ENCODE measurements around the gene KLF1. TPM values are rescaled to one million over a fixed set of nuclear protein-coding genes. Genes with fewer than 3 reads are reported as not detected.

The KLF1 gene
- total and polyA plus RNA-seq, 10 of the 15 experiments (the other 5 are each of a cell fraction or from before 2014, with no cell fraction given) = 0.04 to 0.38 (median 0.08) TPM; not detected in 3

- no peak overlapping the region for H3K27ac ChIP-seq (ENCODE audit: control insufficient read depth, insufficient read depth)
- 87% methylated on average over 6 of the region's 6 CpGs for WGBS (ENCODE audit: insufficient coverage, insufficient replicate concordance, low lambda C conversion rate, missing lambda C conversion rate)
- in situ Hi-C loops (cut with MboI) = no loop called here
- TF ChIP-seq, protein P1, sequence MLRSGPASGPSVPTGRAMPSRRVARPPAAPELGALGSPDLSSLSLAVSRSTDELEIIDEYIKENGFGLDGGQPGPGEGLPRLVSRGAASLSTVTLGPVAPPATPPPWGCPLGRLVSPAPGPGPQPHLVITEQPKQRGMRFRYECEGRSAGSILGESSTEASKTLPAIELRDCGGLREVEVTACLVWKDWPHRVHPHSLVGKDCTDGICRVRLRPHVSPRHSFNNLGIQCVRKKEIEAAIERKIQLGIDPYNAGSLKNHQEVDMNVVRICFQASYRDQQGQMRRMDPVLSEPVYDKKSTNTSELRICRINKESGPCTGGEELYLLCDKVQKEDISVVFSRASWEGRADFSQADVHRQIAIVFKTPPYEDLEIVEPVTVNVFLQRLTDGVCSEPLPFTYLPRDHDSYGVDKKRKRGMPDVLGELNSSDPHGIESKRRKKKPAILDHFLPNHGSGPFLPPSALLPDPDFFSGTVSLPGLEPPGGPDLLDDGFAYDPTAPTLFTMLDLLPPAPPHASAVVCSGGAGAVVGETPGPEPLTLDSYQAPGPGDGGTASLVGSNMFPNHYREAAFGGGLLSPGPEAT (IDR thresholded peaks at IDR 0.05; ENCODE audit: low read depth) = no peak
- no peak for TF ChIP-seq NR2F1 (conservative IDR thresholded peaks at IDR 0.05)
- no peak for TF ChIP-seq SMC3 (IDR thresholded peaks at IDR 0.05; ENCODE audit: borderline replicate concordance, low read length)
- no peak for TF ChIP-seq ZNF24 (IDR thresholded peaks at IDR 0.05)
- no peak for TF ChIP-seq POLR2AphosphoS5 (IDR thresholded peaks at IDR 0.05; ENCODE audit: low read length)
- TF ChIP-seq ZNF592 (IDR thresholded peaks at IDR 0.05) = no peak
- no peak for TF ChIP-seq ZNF217 (IDR thresholded peaks at IDR 0.05)
- no peak for TF ChIP-seq ZNF384 (IDR thresholded peaks at IDR 0.05; ENCODE audit: borderline replicate concordance, low read depth, low read length)
- no peak for TF ChIP-seq JUNB (IDR thresholded peaks at IDR 0.05)
- TF ChIP-seq GATAD2B (conservative IDR thresholded peaks at IDR 0.05; ENCODE audit: low read depth) = no peak
- no peak for TF ChIP-seq SIN3A (IDR thresholded peaks at IDR 0.05; ENCODE audit: low read depth, low read length)
- TF ChIP-seq HDGF (IDR thresholded peaks at IDR 0.05) = no peak
- TF ChIP-seq, protein P2, sequence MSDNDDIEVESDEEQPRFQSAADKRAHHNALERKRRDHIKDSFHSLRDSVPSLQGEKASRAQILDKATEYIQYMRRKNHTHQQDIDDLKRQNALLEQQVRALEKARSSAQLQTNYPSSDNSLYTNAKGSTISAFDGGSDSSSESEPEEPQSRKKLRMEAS (IDR thresholded peaks at IDR 0.05; ENCODE audit: low read depth, low read length) = no peak
- no peak for TF ChIP-seq YY1 (IDR thresholded peaks at IDR 0.05; ENCODE audit: low read depth, low read length)
- TF ChIP-seq RCOR1 (conservative IDR thresholded peaks at IDR 0.05; ENCODE audit: low read depth, low read length) = no peak
- no peak for TF ChIP-seq ASH2L (IDR thresholded peaks at IDR 0.05; ENCODE audit: borderline replicate concordance, low read depth)
- TF ChIP-seq CREM (IDR thresholded peaks at IDR 0.05; ENCODE audit: low read depth) = no peak
- no peak for TF ChIP-seq CBFB (IDR thresholded peaks at IDR 0.05; ENCODE audit: low read depth)
- no peaks in the 10 kb centered on the region for H4K20me1 ChIP-seq (ENCODE audit: control insufficient read depth, insufficient read depth)
- POLR2A ChIA-PET = no interaction called here
- H3K4me3 ChIP-seq = no peak overlapping the region
- no peaks in the 10 kb centered on the region for H3K79me2 ChIP-seq (ENCODE audit: control insufficient read depth, insufficient read depth, low read length)
- H3K9me3 ChIP-seq (replicated peaks; ENCODE audit: control insufficient read depth, insufficient read depth, low read length) = no peaks in the 10 kb centered on the region; the same call in 2 of the 3 replicates
- peaks cover under 1% of the 10 kb centered on the region; the same call in 1 of the 2 replicates for H3K4me1 ChIP-seq (ENCODE audit: control insufficient read depth, insufficient read depth, low read length)
- no peak overlapping the region for H3K4me2 ChIP-seq (ENCODE audit: control insufficient read depth, insufficient read depth)
- DNase-seq (ENCODE audit: low read depth, low spot score) (no peak), FAIRE-seq (no peak), ATAC-seq (no peak)
- CTCF ChIA-PET = interaction anchor here (1.7 kb wide), 1 partner anchor 10 kb away, joined by 6 read pairs; no protein-coding TSS in a partner anchor
- peaks cover 0 to 4% of the 10 kb centered on the region in 2 experiments; a peak in 2 of 4 replicates for H3K36me3 ChIP-seq (ENCODE audit: control insufficient read depth in 2 of 2, insufficient read depth in 2 of 2, low read length in 1 of 2)
- no peak overlapping the region for H2AFZ ChIP-seq (ENCODE audit: control insufficient read depth, low read depth, low read length)
- RAD21 ChIA-PET (ENCODE audit: unreplicated experiment) = no interaction called here
- no peaks in the 10 kb centered on the region for H3K27me3 ChIP-seq (replicated peaks in 1 of 2; ENCODE audit: control insufficient read depth in 2 of 2, insufficient read depth in 2 of 2, low read length in 1 of 2)
- no peak overlapping the region for H3K9ac ChIP-seq (ENCODE audit: control insufficient read depth, insufficient read depth, low read length)
- SMC1A ChIA-PET (ENCODE audit: uncharacterized antibody, unreplicated experiment) = no interaction called here
- no TSS peak for BruUV-seq (replicated peaks)
- intact Hi-C loops (cut with micrococcal nuclease; ENCODE audit: unreplicated experiment) = no loop called here
Measured at GRCh38 chr19:12875086-12875485, 11.9 kb downstream of the KLF1 start.
